ENCODE data around the gene AHCTF1. TPM values are rescaled to one million over a fixed set of nuclear protein-coding genes. Genes with fewer than 3 reads are reported as not detected.
"Not testable (repeated sequence)": the region's sequence is repeated elsewhere in the genome, so short reads cannot be mapped to it uniquely, and the experiment has no call there.

The AHCTF1 gene
- total RNA-seq, 1 donor from 2014 or later: 24.8 TPM

- no peak for DNase-seq (ENCODE audit: low spot score)
- TF ChIP-seq CTCF (IDR thresholded peaks at IDR 0.05): no peak
- Mint-ChIP-seq H3K4me3 (ENCODE audit: unreplicated experiment) (no peak overlapping the region), H3K27ac (ENCODE audit: unreplicated experiment) (no peak overlapping the region), H3K36me3 (ENCODE audit: low read depth) (peaks cover 17% of the 10 kb centered on the region), H3K9me3 (ENCODE audit: low read depth) (no peaks in the 10 kb centered on the region), H3K4me1 (ENCODE audit: low read depth) (peaks cover 9% of the 10 kb centered on the region), H3K27me3 (ENCODE audit: low read depth) (no peaks in the 10 kb centered on the region)
Measured at GRCh38 chr1:246875041-246876026, 56.4 kb downstream of the AHCTF1 start.

- no peaks in the 10 kb centered on the region for H3K4me1 Mint-ChIP-seq (ENCODE audit: low read depth)
- H3K27me3 Mint-ChIP-seq (ENCODE audit: low read depth): no peaks in the 10 kb centered on the region
- DNase-seq (ENCODE audit: low spot score): no peak
- no peak for TF ChIP-seq CTCF (IDR thresholded peaks at IDR 0.05)
- H3K36me3 Mint-ChIP-seq (ENCODE audit: low read depth): peaks cover 32% of the 10 kb centered on the region
- H3K4me3 Mint-ChIP-seq (ENCODE audit: unreplicated experiment): no peak overlapping the region
- H3K27ac Mint-ChIP-seq (ENCODE audit: unreplicated experiment): no peak overlapping the region
- H3K9me3 Mint-ChIP-seq (ENCODE audit: low read depth): no peaks in the 10 kb centered on the region
Measured at GRCh38 chr1:246865921-246866320, 65.8 kb downstream of the AHCTF1 start.

GRCh38 chr1:246863791-246864190 lies 68.0 kb downstream of the AHCTF1 start:
- not testable (repeated sequence) for H3K27ac Mint-ChIP-seq (ENCODE audit: unreplicated experiment)

GRCh38 chr1:246860401-246860800 lies 71.3 kb downstream of the AHCTF1 start:
- Mint-ChIP-seq H3K9me3 (ENCODE audit: low read depth) (no peaks in the 10 kb centered on the region), H3K27me3 (ENCODE audit: low read depth) (no peaks in the 10 kb centered on the region), H3K4me1 (ENCODE audit: low read depth) (no peaks in the 10 kb centered on the region), H3K4me3 (ENCODE audit: unreplicated experiment) (no peak overlapping the region), H3K27ac (ENCODE audit: unreplicated experiment) (no peak overlapping the region), H3K36me3 (ENCODE audit: low read depth) (peaks cover 25% of the 10 kb centered on the region)
- no peak for DNase-seq (ENCODE audit: low spot score)
- no peak for TF ChIP-seq CTCF (IDR thresholded peaks at IDR 0.05)

More at GRCh38 chr1:246863791-246864190, 68.0 kb downstream of the AHCTF1 start:
- peaks cover 25% of the 10 kb centered on the region for H3K36me3 Mint-ChIP-seq (ENCODE audit: low read depth)
- not testable (repeated sequence) for H3K4me1 Mint-ChIP-seq (ENCODE audit: low read depth); H3K4me3 Mint-ChIP-seq (ENCODE audit: unreplicated experiment); H3K27me3 Mint-ChIP-seq (ENCODE audit: low read depth); H3K9me3 Mint-ChIP-seq (ENCODE audit: low read depth); DNase-seq (ENCODE audit: low spot score)

DNA sequence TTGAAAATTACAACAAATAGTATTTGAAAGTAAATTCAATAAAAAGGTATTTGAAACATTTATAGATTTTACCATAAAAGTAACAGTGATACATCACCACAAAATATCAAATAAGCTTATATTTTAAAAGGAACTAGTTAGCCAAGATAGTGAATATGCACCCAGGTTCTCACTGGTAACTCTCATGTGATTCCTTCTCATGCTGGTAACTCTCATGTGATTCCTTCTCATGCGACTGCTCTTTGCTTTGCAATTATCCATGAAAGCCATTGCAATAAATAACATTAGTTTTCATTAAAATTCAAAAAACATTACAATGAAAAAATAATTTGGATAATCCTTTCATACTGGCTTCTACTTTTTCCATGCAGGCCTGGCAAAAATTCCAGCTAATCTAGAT lies 75.4 kb downstream of the AHCTF1 start:
- H3K27me3 Mint-ChIP-seq (ENCODE audit: low read depth): no peaks in the 10 kb centered on the region
- H3K4me1 Mint-ChIP-seq (ENCODE audit: low read depth): no peaks in the 10 kb centered on the region
- DNase-seq (ENCODE audit: low spot score): no peak
- H3K27ac Mint-ChIP-seq (ENCODE audit: unreplicated experiment): no peak overlapping the region
- TF ChIP-seq CTCF (IDR thresholded peaks at IDR 0.05): no peak
- no peak overlapping the region for H3K4me3 Mint-ChIP-seq (ENCODE audit: unreplicated experiment)
- peaks cover 31% of the 10 kb centered on the region for H3K36me3 Mint-ChIP-seq (ENCODE audit: low read depth)
- H3K9me3 Mint-ChIP-seq (ENCODE audit: low read depth): no peaks in the 10 kb centered on the region

- not testable (repeated sequence) for DNase-seq (ENCODE audit: low spot score); H3K9me3 Mint-ChIP-seq (ENCODE audit: low read depth); H3K27ac Mint-ChIP-seq (ENCODE audit: unreplicated experiment); H3K4me3 Mint-ChIP-seq (ENCODE audit: unreplicated experiment); H3K4me1 Mint-ChIP-seq (ENCODE audit: low read depth); H3K27me3 Mint-ChIP-seq (ENCODE audit: low read depth)
- peaks cover 35% of the 10 kb centered on the region for H3K36me3 Mint-ChIP-seq (ENCODE audit: low read depth)
Measured at GRCh38 chr1:246850640-246851039, 81.1 kb downstream of the AHCTF1 start.

All from chondrocyte (in vitro differentiated cells).